ENCODE measurements around the gene DERL3.

GRCh38 chr22:23877566-23877965, 38.8 kb upstream of the DERL3 start:
- no peak for TF ChIP-seq POLR2A (IDR thresholded peaks at IDR 0.05)
- no peak for TF ChIP-seq CTCF (IDR thresholded peaks at IDR 0.05 in 8 of 11, conservative IDR thresholded peaks at IDR 0.05 in 3 of 11)
